ENCODE measurements around the gene OLA1.
"Not testable (repeated sequence)": the region's sequence is repeated elsewhere in the genome, so short reads cannot be mapped to it uniquely, and the experiment has no call there.

The OLA1 gene

DNA sequence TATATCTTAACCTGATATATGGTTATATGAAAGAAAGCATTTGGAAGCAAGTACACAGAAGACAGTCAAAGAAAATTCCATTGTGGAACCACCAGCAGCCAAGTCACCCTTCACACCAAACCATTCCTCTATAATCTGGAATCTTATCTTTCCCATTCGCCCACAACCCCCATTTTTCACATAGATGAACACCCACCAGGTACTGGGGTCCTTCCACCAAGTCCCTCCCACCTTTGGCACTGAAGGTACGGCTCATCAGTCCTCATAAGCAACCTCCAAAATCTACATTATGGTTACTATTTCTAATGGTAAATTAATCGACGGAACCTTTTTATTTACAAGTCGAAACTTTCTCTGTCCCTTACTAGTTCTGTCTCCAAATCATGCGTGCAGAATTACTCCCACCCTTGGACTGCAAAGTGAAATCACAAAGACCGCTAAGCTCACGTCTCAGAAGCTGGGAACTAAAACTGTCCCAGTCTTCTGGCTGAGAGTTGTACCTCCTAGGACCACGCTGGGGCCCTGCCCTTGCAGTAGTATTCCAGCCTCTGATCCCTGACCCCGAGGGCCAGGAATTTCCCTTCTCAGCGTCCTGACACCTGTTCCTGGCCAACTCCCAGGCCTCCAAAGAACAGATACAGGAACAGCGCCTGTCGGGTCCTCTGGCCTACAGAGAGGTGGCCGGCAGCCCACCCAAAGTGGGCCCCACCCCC lies 702 bp downstream of the OLA1 start:
- Histone ChIP-seq H3K27me3 (ENCODE audit: insufficient read depth, low read depth, severe bottlenecking) (no peaks in the 10 kb centered on the region), H3K9me3 (ENCODE audit: severe bottlenecking) (no peaks in the 10 kb centered on the region), H3K36me3 (peaks cover 38% of the 10 kb centered on the region), H3K27ac (peak overlapping the region; percentile 90), H3K4me3 (ENCODE audit: low read depth, low read length) (peak overlapping the region; percentile 97)
- no peak for TF ChIP-seq CTCF (IDR thresholded peaks at IDR 0.05; ENCODE audit: low read depth, low read length)
- no peak for DNase-seq

GRCh38 chr2:174246944-174247381 lies 1.4 kb downstream of the OLA1 start:
- peak; percentile 59 for DNase-seq
- peak overlapping the region; percentile 90 for H3K27ac ChIP-seq

GRCh38 chr2:174245628-174246027 lies 2.7 kb downstream of the OLA1 start:
- not testable (repeated sequence) for DNase-seq; H3K9me3 ChIP-seq (ENCODE audit: severe bottlenecking); H3K27ac ChIP-seq; H3K27me3 ChIP-seq (ENCODE audit: insufficient read depth, low read depth, severe bottlenecking); H3K4me3 ChIP-seq (ENCODE audit: low read depth, low read length)
- H3K36me3 ChIP-seq, result peaks cover 56% of the 10 kb centered on the region

More at GRCh38 chr2:174246944-174247381, 1.4 kb downstream of the OLA1 start:
- TF ChIP-seq CTCF (IDR thresholded peaks at IDR 0.05; ENCODE audit: low read depth, low read length), result no peak
- Histone ChIP-seq H3K4me3 (ENCODE audit: low read depth, low read length) (peak overlapping the region; percentile 97), H3K36me3 (peaks cover 45% of the 10 kb centered on the region), H3K27me3 (ENCODE audit: insufficient read depth, low read depth, severe bottlenecking) (no peaks in the 10 kb centered on the region), H3K9me3 (ENCODE audit: severe bottlenecking) (no peaks in the 10 kb centered on the region)

DNA sequence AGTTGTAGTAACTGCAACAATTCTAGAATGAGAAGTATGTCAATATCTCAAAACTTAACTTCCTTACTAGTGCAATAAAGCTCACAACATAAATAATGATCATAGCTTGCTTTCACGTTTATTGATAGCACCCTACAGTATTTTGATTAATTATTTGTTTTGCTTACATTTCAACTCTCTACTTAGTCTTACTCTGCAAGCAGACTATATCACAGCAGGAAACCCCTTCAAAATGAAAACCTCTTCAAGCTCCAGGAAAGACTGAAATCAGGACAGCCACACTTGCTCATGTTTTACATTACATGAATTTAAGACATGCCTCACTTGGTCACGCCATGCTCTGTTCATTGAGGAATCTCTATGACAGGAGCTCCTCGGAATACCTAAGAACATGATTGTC lies 3.3 kb downstream of the OLA1 start:
- no peaks in the 10 kb centered on the region for H3K27me3 ChIP-seq (ENCODE audit: insufficient read depth, low read depth, severe bottlenecking)
- TF ChIP-seq CTCF (IDR thresholded peaks at IDR 0.05; ENCODE audit: low read depth, low read length), result no peak
- H3K36me3 ChIP-seq, result peaks cover 61% of the 10 kb centered on the region
- no peak overlapping the region for H3K27ac ChIP-seq
- H3K4me3 ChIP-seq (ENCODE audit: low read depth, low read length), result no peak overlapping the region
- H3K9me3 ChIP-seq (ENCODE audit: severe bottlenecking), result no peaks in the 10 kb centered on the region
- DNase-seq, result no peak

- DNase-seq, result no peak
- H3K36me3 ChIP-seq, result peaks cover 61% of the 10 kb centered on the region
- no peak overlapping the region for H3K4me3 ChIP-seq (ENCODE audit: low read depth, low read length)
Observed at GRCh38 chr2:174243812-174244211, 4.5 kb downstream of the OLA1 start.

DNA sequence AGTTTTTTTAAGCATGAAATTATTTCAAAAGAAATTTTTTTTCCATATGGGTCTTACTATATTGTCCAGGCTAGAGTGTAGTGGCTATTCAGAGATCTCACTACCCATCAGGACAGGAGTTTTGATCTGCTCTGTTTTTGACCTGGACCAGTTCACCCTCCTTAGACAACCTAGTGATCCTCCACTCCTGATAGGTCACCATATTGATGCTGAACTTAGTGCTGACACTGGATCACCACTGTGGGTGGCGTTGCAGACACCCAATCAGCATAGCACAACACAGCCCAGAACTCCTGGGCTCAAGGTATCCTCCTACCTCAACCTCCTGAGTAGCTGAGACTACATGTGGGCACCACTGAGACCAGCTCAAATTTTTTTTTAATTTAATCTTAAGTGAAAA lies 8.2 kb downstream of the OLA1 start:
- no peaks in the 10 kb centered on the region for H3K27me3 ChIP-seq (ENCODE audit: insufficient read depth, low read depth, severe bottlenecking)
- no peak overlapping the region for H3K27ac ChIP-seq
- no peak for TF ChIP-seq CTCF (IDR thresholded peaks at IDR 0.05; ENCODE audit: low read depth, low read length)
- H3K4me3 ChIP-seq (ENCODE audit: low read depth, low read length), result no peak overlapping the region
- DNase-seq, result no peak
- peaks cover 61% of the 10 kb centered on the region for H3K36me3 ChIP-seq
- H3K9me3 ChIP-seq (ENCODE audit: severe bottlenecking), result no peaks in the 10 kb centered on the region

More at GRCh38 chr2:174243812-174244211, 4.5 kb downstream of the OLA1 start:
- Histone ChIP-seq H3K27me3 (ENCODE audit: insufficient read depth, low read depth, severe bottlenecking) (no peaks in the 10 kb centered on the region), H3K9me3 (ENCODE audit: severe bottlenecking) (no peaks in the 10 kb centered on the region), H3K27ac (no peak overlapping the region)
- TF ChIP-seq CTCF (IDR thresholded peaks at IDR 0.05; ENCODE audit: low read depth, low read length), result no peak

Data from WERI-Rb-1 (cell line).